PC-3 (cell line): ENCODE measurements around the gene LMBRD1. TPM values are rescaled to one million over a fixed set of nuclear protein-coding genes. Genes with fewer than 3 reads are reported as not detected.
A peak's percentile ranks its signal among the peaks of the same experiment; 100 is the strongest.

ENCODE experiments used
- ATAC-seq: fragments of 200-7000 bp; cut with Tn5 transposase; 2 replicates; pipeline ENCODE4 v1.9.1; 2020; ENCODE audit warnings: mild to moderate bottlenecking, moderate library complexity
- BruUV-seq: library from RNA; stranded (reverse); fragments of 400-500 nt; replicated peaks from 2 replicates; lab custom pipeline; 2021; lab: Mats Ljungman, UMichigan
- CTCF ChIA-PET: fragments of 300-600 bp; sonication (Branson Sonifier 250); formaldehyde crosslinking; loops from one replicate; lab custom pipeline; 2022; ENCODE audit warnings: antibody characterized with exemption; lab: Charles Lee
- POLR2A ChIA-PET: fragments of 300-600 bp; sonication (Branson Sonifier 250); formaldehyde crosslinking; loops from one replicate; lab custom pipeline; 2022; ENCODE audit warnings: antibody characterized with exemption; ENCODE audit not compliant: unreplicated experiment; lab: Charles Lee
- DNase-seq: peaks from one replicate; pipeline ENCODE4 v3.0.0-alpha.2; 2015
- H2AFZ ChIP-seq: fragments of 300-600 bp; sonication (generic); 2 replicates; pipeline ENCODE4 v1.6.0; 2016; ENCODE audit warnings: antibody characterized with exemption, low read length
- H3F3A ChIP-seq: fragments of 300-600 bp; sonication (generic); one replicate; pipeline ENCODE4 v1.6.0; 2017; ENCODE audit warnings: antibody characterized with exemption, low read length, control low read depth, mild to moderate bottlenecking; ENCODE audit not compliant: unreplicated experiment
- H3K27ac ChIP-seq: fragments of 300-600 bp; sonication (generic); 2 replicates; pipeline ENCODE4 v1.5.1; 2016; ENCODE audit warnings: mild to moderate bottlenecking, low read length
- H3K27me3 ChIP-seq: fragments of 300-600 bp; sonication (generic); 2 replicates; pipeline ENCODE4 v1.6.1; 2016; ENCODE audit warnings: low read length, mixed read lengths
- H3K36me3 ChIP-seq: fragments of 300-600 bp; sonication (generic); 2 replicates; pipeline ENCODE4 v1.6.1; 2016; ENCODE audit warnings: low read depth, mixed run types, low read length, mixed read lengths
- H3K4me1 ChIP-seq: fragments of 300-600 bp; sonication (generic); 2 replicates; pipeline ENCODE4 v1.5.1; 2016; ENCODE audit warnings: low read length; ENCODE audit not compliant: insufficient read depth
- H3K4me2 ChIP-seq: fragments of 300-600 bp; sonication (generic); 2 replicates; pipeline ENCODE4 v1.6.0; 2016; ENCODE audit warnings: low read length
- H3K4me3 ChIP-seq: fragments of 300-600 bp; sonication (generic); 2 replicates; pipeline ENCODE4 v1.5.1; 2016; ENCODE audit warnings: mild to moderate bottlenecking, low read length, mixed read lengths
- H3K79me2 ChIP-seq: fragments of 300-600 bp; sonication (generic); 2 replicates; pipeline ENCODE4 v1.6.1; 2017; ENCODE audit warnings: low read length, mixed read lengths
- H3K9ac ChIP-seq: fragments of 300-600 bp; sonication (generic); 2 replicates; pipeline ENCODE4 v1.6.0; 2016; ENCODE audit warnings: mild to moderate bottlenecking, low read length
- H3K9me2 ChIP-seq: fragments of 300-600 bp; sonication (generic); replicated peaks from 2 replicates; pipeline ENCODE4 v1.6.1; 2016; ENCODE audit warnings: mixed run types, low read length, mixed read lengths
- H3K9me3 ChIP-seq: fragments of 300-600 bp; sonication (generic); 2 replicates; pipeline ENCODE4 v1.6.1; 2016; ENCODE audit warnings: low read length, mixed read lengths
- H4K20me1 ChIP-seq: fragments of 300-600 bp; sonication (generic); 2 replicates; pipeline ENCODE4 v1.6.1; 2016; ENCODE audit warnings: low read length, mixed read lengths
- EZH2 ChIP-seq: fragments of 300-600 bp; sonication (generic); IDR thresholded peaks from one replicate; pipeline ENCODE4 v1.6.1; 2017; ENCODE audit warnings: antibody characterized with exemption, mild to moderate bottlenecking, low read length; ENCODE audit not compliant: unreplicated experiment
- EZH2phosphoT487 ChIP-seq: fragments of 300-600 bp; sonication (generic); IDR thresholded peaks from 2 replicates; pipeline ENCODE4 v1.6.1; 2018; ENCODE audit warnings: mild to moderate bottlenecking, antibody characterized with exemption, low read length, borderline replicate concordance
- intact Hi-C: fragments of 100-400 bp; cut with micrococcal nuclease; formaldehyde crosslinking; loops from 2 replicates; pipeline ENCODE4 v1.9.0; 2023
- total RNA-seq: library from RNA; depleted of rRNA; stranded (reverse); fragments of >200 nt; gene quantifications from 2 replicates; pipeline ENCODE4 v1.2.3, GENCODE V29; 2014
- TF ChIP-seq, protein P1 (sequence below): fragments of 300-600 bp; sonication (generic); conservative IDR thresholded peaks from 2 replicates; pipeline ENCODE4 v1.5.1; 2017; ENCODE audit warnings: antibody characterized with exemption, low read depth, mild to moderate bottlenecking, low read length

Gene LMBRD1
- total RNA-seq, 1 experiment from 2014 or later, result 5.4 TPM

DNA sequence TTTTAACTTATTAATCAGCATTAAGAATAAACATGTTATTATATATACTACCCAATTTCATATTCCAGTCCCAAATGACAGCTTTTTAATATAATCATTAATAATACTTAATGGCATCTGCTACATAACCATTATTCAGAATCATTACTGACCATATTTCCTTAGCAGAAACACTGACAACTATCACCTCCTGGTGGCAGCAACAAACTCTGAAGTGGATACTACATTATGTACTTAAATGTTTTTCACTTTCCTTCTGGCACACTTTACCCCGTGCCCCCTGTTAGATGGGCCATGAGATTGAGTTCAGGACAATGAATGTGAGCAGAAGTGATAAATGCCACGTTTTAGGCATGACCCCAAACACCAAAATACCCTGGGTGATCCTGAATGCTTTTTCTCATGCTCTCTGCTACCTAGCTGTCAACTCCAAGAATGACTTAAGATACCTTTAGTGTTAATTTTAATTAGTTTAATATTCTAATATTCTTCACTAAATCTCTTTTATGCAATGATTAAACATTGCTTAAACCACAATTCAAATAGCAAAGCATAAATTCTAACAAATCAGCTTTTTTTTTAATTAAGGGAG, 77.1 kb downstream of the LMBRD1 start:
- no peak overlapping the region for H3K9ac ChIP-seq
- H3K4me1 ChIP-seq, result no peaks in the 10 kb centered on the region
- H3K27ac ChIP-seq, result no peak overlapping the region
- no peaks in the 10 kb centered on the region for H3K9me2 ChIP-seq
- no peak overlapping the region for H2AFZ ChIP-seq
- H3K79me2 ChIP-seq, result no peaks in the 10 kb centered on the region
- H4K20me1 ChIP-seq, result no peaks in the 10 kb centered on the region
- no TSS peak for BruUV-seq
- ChIA-PET CTCF (no interaction called here), POLR2A (no interaction called here)
- ATAC-seq (peak; percentile 76), DNase-seq (peak; percentile 50)
- no peaks in the 10 kb centered on the region for H3K9me3 ChIP-seq
- H3F3A ChIP-seq, result no peaks in the 10 kb centered on the region
- H3K27me3 ChIP-seq, result no peaks in the 10 kb centered on the region
- no peak for TF ChIP-seq EZH2
- TF ChIP-seq, protein P1, sequence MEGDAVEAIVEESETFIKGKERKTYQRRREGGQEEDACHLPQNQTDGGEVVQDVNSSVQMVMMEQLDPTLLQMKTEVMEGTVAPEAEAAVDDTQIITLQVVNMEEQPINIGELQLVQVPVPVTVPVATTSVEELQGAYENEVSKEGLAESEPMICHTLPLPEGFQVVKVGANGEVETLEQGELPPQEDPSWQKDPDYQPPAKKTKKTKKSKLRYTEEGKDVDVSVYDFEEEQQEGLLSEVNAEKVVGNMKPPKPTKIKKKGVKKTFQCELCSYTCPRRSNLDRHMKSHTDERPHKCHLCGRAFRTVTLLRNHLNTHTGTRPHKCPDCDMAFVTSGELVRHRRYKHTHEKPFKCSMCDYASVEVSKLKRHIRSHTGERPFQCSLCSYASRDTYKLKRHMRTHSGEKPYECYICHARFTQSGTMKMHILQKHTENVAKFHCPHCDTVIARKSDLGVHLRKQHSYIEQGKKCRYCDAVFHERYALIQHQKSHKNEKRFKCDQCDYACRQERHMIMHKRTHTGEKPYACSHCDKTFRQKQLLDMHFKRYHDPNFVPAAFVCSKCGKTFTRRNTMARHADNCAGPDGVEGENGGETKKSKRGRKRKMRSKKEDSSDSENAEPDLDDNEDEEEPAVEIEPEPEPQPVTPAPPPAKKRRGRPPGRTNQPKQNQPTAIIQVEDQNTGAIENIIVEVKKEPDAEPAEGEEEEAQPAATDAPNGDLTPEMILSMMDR, result peak; percentile 59
- H3K4me3 ChIP-seq, result no peak overlapping the region
- no peaks in the 10 kb centered on the region for H3K36me3 ChIP-seq
- intact Hi-C loops, result no loop called here
- H3K4me2 ChIP-seq, result no peak overlapping the region

DNA sequence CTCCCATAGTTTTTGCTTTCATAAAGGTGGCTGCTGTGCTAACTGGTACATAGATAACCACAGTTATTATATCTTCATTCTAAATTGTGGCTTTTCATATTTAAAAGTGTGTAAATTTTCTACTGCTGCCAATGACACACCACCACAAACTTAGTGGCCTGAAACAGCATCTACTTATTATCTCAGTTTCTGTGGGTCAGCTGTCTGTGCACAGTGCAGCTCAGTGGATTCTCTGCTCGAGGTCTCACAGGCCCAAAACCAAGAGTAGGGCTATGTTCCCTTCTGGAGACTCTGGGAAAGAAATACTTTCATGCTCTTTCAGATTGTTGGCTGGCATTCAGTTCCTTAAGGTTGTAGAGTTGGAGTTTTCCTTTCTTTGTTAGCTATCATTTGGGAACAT, 90.1 kb downstream of the LMBRD1 start:
- no peaks in the 10 kb centered on the region for H3F3A ChIP-seq
- H3K4me2 ChIP-seq, result no peak overlapping the region
- H4K20me1 ChIP-seq, result no peaks in the 10 kb centered on the region
- ChIA-PET CTCF (no interaction called here), POLR2A (no interaction called here)
- DNase-seq (no peak), ATAC-seq (no peak)
- H3K27ac ChIP-seq, result no peak overlapping the region
- no peak overlapping the region for H3K9ac ChIP-seq
- no peaks in the 10 kb centered on the region for H3K27me3 ChIP-seq
- no peak overlapping the region for H3K4me3 ChIP-seq
- BruUV-seq, result no TSS peak
- no peaks in the 10 kb centered on the region for H3K4me1 ChIP-seq
- no peaks in the 10 kb centered on the region for H3K79me2 ChIP-seq
- TF ChIP-seq EZH2phosphoT487, result no peak
- TF ChIP-seq EZH2, result no peak
- TF ChIP-seq, protein P1, result no peak
- no peaks in the 10 kb centered on the region for H3K36me3 ChIP-seq
- H3K9me3 ChIP-seq, result no peaks in the 10 kb centered on the region
- no peaks in the 10 kb centered on the region for H3K9me2 ChIP-seq
- intact Hi-C loops, result no loop called here
- H2AFZ ChIP-seq, result no peak overlapping the region

DNA sequence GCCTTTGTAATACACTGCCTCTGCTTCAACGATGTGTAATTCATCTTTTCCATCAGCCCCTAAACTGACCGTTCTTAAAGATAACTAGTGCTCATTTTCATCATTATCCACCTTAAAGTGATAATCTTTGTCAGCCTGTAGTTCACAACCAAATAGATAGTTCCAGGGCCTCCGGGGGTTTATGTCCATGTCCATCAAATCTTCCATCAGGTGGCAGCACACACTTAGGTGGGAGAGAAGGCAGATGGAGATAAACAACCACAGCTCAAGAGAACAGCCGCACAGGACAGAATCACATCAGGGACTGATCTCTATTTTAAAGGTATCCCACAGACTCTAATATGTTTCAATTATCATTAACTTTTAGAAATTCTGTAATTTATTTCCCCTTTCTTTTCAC, 90.9 kb downstream of the LMBRD1 start:
- TF ChIP-seq EZH2phosphoT487, result no peak
- no peak for TF ChIP-seq EZH2
- TF ChIP-seq, protein P1, result no peak
- intact Hi-C loops, result no loop called here
- Histone ChIP-seq H3K27me3 (no peaks in the 10 kb centered on the region), H3K79me2 (no peaks in the 10 kb centered on the region), H3K4me1 (no peaks in the 10 kb centered on the region), H3F3A (no peaks in the 10 kb centered on the region), H3K9ac (no peak overlapping the region), H2AFZ (no peak overlapping the region), H3K4me3 (no peak overlapping the region), H4K20me1 (no peaks in the 10 kb centered on the region), H3K27ac (no peak overlapping the region), H3K4me2 (no peak overlapping the region), H3K9me2 (no peaks in the 10 kb centered on the region), H3K36me3 (no peaks in the 10 kb centered on the region), H3K9me3 (no peaks in the 10 kb centered on the region)
- ChIA-PET POLR2A (no interaction called here), CTCF (no interaction called here)
- DNase-seq, result no peak
- ATAC-seq, result no peak
- no TSS peak for BruUV-seq
